DLD1 (cell line): ENCODE data around the gene WDR93.

Source experiments
- in situ Hi-C: cut with HindIII; loops from 2 replicates; pipeline ENCODE4 v1.10.0; 2017; ENCODE audit warnings: low sequenced_read_pairs

The WDR93 gene

GRCh38 chr15:89662893-89663626 is 27.6 kb upstream of the WDR93 start:
- in situ Hi-C loops: no loop called here

- in situ Hi-C loops: no loop called here
Observed at GRCh38 chr15:89664441-89665350, 25.9 kb upstream of the WDR93 start.

DNA sequence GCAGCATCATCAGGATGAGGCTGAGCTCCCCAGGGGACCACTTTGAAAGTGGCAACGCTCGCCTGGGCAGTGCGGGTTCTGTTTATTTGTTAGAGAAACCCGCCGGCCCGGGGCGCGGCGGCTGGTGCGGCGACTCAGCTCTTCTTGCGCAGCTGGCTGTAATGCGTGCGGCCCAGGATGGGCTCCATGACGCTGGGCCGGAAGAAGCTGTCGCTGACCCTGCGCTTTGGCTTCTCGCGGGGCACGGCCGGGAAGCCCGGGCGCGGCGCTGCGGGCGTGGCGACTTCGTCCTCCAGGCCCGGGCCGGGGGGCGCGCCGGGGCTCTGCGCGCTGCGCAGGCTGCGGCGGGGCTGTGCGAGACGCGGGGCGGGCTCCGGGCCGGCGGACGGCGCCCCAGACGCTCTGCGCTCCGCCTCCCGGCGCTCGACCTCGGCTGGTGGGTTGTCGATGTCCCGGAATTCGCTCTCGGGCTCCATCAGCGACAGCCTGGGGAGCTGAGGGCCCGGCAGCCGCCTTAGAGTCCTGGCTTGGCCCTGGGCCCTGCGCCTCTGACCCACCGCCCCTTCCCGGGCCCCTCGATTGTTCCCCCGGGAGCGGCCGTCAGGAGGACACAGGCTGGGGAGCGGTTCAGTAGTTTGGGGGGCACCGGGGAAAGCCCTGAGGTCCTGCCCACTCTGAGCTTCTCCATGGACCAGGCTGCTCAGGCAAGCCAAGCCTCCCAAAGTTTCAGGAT is 25.0 kb upstream of the WDR93 start:
- in situ Hi-C loops: no loop called here

- in situ Hi-C loops: no loop called here
Observed at GRCh38 chr15:89666184-89666857, 24.3 kb upstream of the WDR93 start.

- in situ Hi-C loops: no loop called here
Observed at GRCh38 chr15:89666858-89667705, 23.5 kb upstream of the WDR93 start.

GRCh38 chr15:89667706-89667960 is 23.0 kb upstream of the WDR93 start:
- in situ Hi-C loops: no loop called here

DNA sequence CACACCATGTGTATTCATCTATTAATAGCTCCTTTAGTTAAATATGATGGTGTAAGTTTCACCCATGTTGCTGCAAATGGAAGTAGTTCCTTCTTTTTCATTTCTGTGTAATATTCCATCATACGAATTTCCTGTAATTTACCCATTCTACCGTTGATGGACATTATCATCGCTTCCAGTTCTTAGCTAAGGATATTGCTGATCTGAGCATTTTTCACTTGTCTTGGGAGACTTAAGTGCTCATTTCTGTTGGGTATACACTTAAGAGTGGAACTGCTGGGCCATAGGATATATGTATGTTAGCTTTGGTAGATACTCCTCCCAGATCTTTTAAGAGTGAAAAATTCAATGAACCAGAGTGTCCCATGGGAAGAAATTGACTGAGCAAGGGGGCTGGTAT is 22.4 kb upstream of the WDR93 start:
- in situ Hi-C loops: no loop called here

GRCh38 chr15:89669309-89669865 is 21.2 kb upstream of the WDR93 start:
- in situ Hi-C loops: no loop called here

DNA sequence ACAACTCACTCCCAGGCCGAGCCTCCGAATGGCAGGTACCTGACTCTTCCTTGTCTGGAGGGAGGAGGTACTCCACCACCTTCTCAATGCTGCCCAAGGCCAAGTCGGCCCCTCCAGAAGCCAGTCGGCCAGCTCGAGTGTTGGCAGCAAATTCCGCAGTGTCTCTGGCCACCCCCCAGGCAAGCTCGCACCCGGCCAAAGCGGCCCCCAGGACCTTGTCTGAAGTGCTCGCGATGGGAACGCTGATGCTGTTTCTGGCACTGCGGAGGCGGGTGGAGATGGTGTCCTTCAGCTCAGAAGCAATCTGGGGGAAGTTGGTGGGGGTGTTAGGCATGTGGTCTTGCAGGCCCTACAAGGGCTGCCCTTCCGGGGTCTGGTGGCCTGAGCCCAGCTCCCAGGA is 20.7 kb upstream of the WDR93 start:
- in situ Hi-C loops: no loop called here

GRCh38 chr15:89670971-89671560 is 19.5 kb upstream of the WDR93 start:
- in situ Hi-C loops: no loop called here

GRCh38 chr15:89671687-89672086 is 18.9 kb upstream of the WDR93 start:
- in situ Hi-C loops: no loop called here

- in situ Hi-C loops: no loop called here
Observed at GRCh38 chr15:89672221-89673164, 18.1 kb upstream of the WDR93 start.

DNA sequence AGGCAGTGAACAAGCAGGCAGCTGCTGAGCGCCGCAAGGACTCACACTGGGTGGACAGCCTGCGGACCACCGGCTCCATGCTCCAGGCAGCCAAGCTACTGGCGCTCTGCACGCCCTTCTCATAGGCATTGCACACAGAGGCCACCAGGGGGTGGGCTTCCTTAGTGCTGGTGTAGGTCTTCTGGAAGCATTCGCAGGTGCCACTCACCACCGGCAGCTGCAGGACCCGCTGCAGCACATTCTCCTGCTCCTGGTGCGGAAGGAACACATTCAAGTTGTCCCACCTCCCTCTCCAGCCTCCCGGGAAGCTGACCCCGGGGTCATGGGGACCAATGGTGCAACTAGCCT is 17.5 kb upstream of the WDR93 start:
- in situ Hi-C loops: no loop called here

- in situ Hi-C loops: no loop called here
Observed at GRCh38 chr15:89674526-89674925, 16.1 kb upstream of the WDR93 start.

- in situ Hi-C loops: no loop called here
Observed at GRCh38 chr15:89675606-89676005, 15.0 kb upstream of the WDR93 start.

DNA sequence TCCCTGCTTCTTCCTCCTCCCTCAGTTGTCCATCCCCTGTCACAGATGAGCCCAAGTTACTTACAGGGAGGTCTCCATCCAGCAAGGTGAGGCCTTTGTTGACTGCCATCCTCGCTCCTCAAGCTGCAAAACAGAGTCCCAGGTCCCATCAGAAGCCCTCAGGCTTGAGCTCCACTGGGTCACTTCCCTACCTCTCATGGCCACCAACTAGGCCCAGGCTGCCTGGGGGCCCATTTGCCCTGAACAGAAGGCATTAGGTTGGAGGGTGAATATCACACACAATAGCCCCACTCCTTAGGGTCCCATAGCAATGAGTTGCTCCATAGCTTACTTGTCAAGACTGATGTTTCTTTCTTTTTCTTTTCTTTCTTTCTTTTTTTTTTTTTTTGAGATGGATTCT is 13.2 kb upstream of the WDR93 start:
- in situ Hi-C loops: no loop called here

DNA sequence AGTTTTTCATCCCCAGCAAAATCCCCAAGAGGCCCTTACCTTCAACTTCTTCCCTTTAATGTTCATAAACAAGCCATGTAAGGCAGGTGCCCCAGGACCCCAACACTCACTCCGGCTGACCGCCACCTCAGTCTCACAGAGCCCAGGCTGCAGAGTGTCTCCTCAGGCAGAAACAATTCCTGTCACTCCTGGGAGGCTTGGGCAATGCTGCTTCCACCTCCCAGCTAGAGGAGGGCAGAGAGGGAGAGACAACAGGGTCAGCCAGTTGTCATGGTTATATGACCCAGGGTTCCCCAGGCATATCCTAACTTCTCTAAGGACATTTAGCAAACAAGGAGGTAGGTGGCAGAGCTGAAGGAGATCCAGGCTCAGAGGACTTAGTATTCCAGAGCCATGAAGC is 11.4 kb upstream of the WDR93 start, which contains the start of gene PLIN1:
TSS of gene PLIN1 (minus strand) at position 156 of the 400 bp plus-strand sequence. CDS start 1,878 bp downstream, outside the sequence.
- in situ Hi-C loops: no loop called here

DNA sequence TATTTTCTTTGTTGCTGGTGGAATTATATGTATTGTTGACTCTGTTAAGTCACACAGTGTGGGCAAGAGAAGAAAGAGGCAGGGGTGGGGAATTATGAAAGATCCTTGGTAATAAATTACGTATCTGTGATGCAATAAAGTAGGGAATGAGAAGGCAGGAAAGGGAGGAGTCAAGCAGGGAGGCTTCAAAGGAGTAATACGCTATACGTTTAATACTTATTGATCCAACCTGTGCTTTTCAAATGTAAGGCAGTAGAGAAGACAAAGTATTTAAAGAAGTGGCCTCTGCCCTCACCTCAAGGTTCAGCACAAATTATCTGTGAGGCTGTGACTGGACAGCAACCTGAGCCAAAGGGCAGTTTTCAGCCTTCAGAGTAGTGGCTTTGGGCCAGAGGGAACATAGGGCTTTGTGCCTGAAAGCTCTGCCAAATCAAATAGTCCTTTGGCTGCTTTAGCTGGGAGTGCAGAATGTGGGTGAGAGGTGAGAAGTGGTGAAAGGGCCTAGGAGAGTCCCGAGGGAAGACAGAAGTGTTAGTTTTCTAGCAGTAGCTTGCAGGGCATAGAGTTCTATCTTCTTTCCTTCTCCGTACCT is 10.2 kb upstream of the WDR93 start:
- in situ Hi-C loops: no loop called here
